PC-3 (cell line): ENCODE measurements around the gene CDH4.

Experiments used
- CTCF ChIP-seq: fragments of 300-600 bp; sonication (generic); conservative IDR thresholded peaks from 2 replicates; pipeline ENCODE4 v1.5.1; 2017; ENCODE audit warnings: antibody characterized with exemption, low read depth, mild to moderate bottlenecking, low read length
- EZH2 ChIP-seq: fragments of 300-600 bp; sonication (generic); IDR thresholded peaks from one replicate; pipeline ENCODE4 v1.6.1; 2017; ENCODE audit warnings: antibody characterized with exemption, mild to moderate bottlenecking, low read length; ENCODE audit not compliant: unreplicated experiment

GRCh38 chr20:61948586-61949362 is 696.7 kb downstream of the CDH4 start:
- no peak for TF ChIP-seq CTCF
- no peak for TF ChIP-seq EZH2
